ENCODE measurements around the gene PJA2. TPM values are rescaled to one million over a fixed set of nuclear protein-coding genes. Genes with fewer than 3 reads are reported as not detected.

The PJA2 gene
- total and polyA plus RNA-seq, 4 donors = 23.6 to 69.2 (median 42.8) TPM

- TF ChIP-seq ZBTB33 (IDR thresholded peaks at IDR 0.05) (no peak), FOXA1 (IDR thresholded peaks at IDR 0.05) (no peak), HNF4G (IDR thresholded peaks at IDR 0.05) (no peak), RXRA (IDR thresholded peaks at IDR 0.05) (no peak), FOXA2 (IDR thresholded peaks at IDR 0.05) (no peak), GABPA (IDR thresholded peaks at IDR 0.05 in 1 of 2, conservative IDR thresholded peaks at IDR 0.05 in 1 of 2) (no peak), HNF4A (conservative IDR thresholded peaks at IDR 0.05) (no peak), RAD21 (IDR thresholded peaks at IDR 0.05) (no peak), TAF1 (conservative IDR thresholded peaks at IDR 0.05) (no peak)
Observed at GRCh38 chr5:109334056-109334455, 75.7 kb downstream of the PJA2 start (continued).

GRCh38 chr5:109329333-109330237 lies 80.2 kb downstream of the PJA2 start:
- Histone ChIP-seq H3K9ac (ENCODE audit: low read depth in 1 of 2, low read length in 2 of 2) (no peak overlapping the region), H3K9me3 (ENCODE audit: control insufficient read depth in 4 of 4, low read length in 3 of 4) (no peaks in the 10 kb centered on the region), H3K4me3 (ENCODE audit: low read depth in 1 of 3, low read length in 3 of 3) (no peak overlapping the region), H3K27ac (ENCODE audit: low read depth in 1 of 2, low read length in 2 of 2) (no peak overlapping the region), H3K4me1 (ENCODE audit: control insufficient read depth in 4 of 4, insufficient read depth in 4 of 4, low read length in 3 of 4) (peaks cover 0 to 21% (median 10%) of the 10 kb centered on the region in 4 donors), H3K27me3 (ENCODE audit: control insufficient read depth in 4 of 4, insufficient read depth in 4 of 4, low read length in 3 of 4) (no peaks in the 10 kb centered on the region), H3K36me3 (ENCODE audit: control insufficient read depth in 4 of 4, insufficient read depth in 3 of 4, low read depth in 1 of 4, low read length in 3 of 4) (peaks cover 0 to 4% (median 0%) of the 10 kb centered on the region in 4 donors)
- no peak for TF ChIP-seq SP1 (IDR thresholded peaks at IDR 0.05)
- TF ChIP-seq GABPA (IDR thresholded peaks at IDR 0.05 in 1 of 2, conservative IDR thresholded peaks at IDR 0.05 in 1 of 2) = no peak
- no peak for TF ChIP-seq RAD21 (IDR thresholded peaks at IDR 0.05)
- no peak for TF ChIP-seq HNF4G (IDR thresholded peaks at IDR 0.05)
- no peak for TF ChIP-seq FOXA1 (IDR thresholded peaks at IDR 0.05)
- TF ChIP-seq MAX (IDR thresholded peaks at IDR 0.05) = no peak
- no peak for TF ChIP-seq ATF3 (IDR thresholded peaks at IDR 0.05)
- TF ChIP-seq RXRA (IDR thresholded peaks at IDR 0.05) = no peak
- no peak for TF ChIP-seq CTCF (IDR thresholded peaks at IDR 0.05; ENCODE audit: low read depth, low read length, missing input control)
- no peak for TF ChIP-seq REST (IDR thresholded peaks at IDR 0.05)
- no peak for TF ChIP-seq YY1 (IDR thresholded peaks at IDR 0.05)
- TF ChIP-seq FOXA2 (IDR thresholded peaks at IDR 0.05) = no peak
- TF ChIP-seq ZBTB33 (IDR thresholded peaks at IDR 0.05) = no peak
- TF ChIP-seq EGR1 (IDR thresholded peaks at IDR 0.05; ENCODE audit: low read depth in 2 of 2) = no peak
- no peak for TF ChIP-seq HNF4A (conservative IDR thresholded peaks at IDR 0.05)
- no peak for TF ChIP-seq TAF1 (conservative IDR thresholded peaks at IDR 0.05)
- no peak for TF ChIP-seq JUND (IDR thresholded peaks at IDR 0.05)
- no peak for TF ChIP-seq NR2F2 (IDR thresholded peaks at IDR 0.05)
- WGBS = 73% methylated on average over 4 of the region's 4 CpGs
- no peak for DNase-seq (ENCODE audit: low spot score)
